ENCODE data around the gene C12orf50. TPM values are rescaled to one million over a fixed set of nuclear protein-coding genes. Genes with fewer than 3 reads are reported as not detected.

C12orf50 gene
- total and polyA plus RNA-seq, 10 of the 15 experiments (the other 5 are each of a cell fraction or from before 2014, with no cell fraction given): 0.03 to 0.06 TPM; not detected in 8

DNA sequence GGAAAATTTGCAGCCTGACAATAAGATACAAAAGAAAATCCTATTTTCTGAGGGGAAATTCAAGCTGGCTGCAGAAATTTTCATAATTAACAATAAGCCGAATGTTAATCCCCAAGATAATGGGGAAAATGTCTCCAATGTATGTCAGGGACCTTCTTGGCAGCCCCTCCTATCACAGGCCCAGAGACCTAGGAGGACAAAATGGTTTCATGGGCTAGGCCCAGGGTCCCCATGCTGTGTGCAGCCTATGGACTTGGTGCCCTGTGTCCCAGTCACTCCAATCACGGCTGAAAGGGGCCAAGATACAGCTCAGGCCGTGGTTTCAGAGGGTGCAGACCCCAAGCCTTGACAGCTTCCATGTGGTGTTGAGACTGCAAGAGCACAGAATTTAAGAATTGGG lies 11.2 kb downstream of the C12orf50 start:
- in situ Hi-C loops (cut with MboI) (no loop called here), intact Hi-C loops (cut with micrococcal nuclease; ENCODE audit: unreplicated experiment) (no loop called here)
- Histone ChIP-seq H4K20me1 (ENCODE audit: control insufficient read depth, insufficient read depth) (no peaks in the 10 kb centered on the region), H3K9ac (ENCODE audit: control insufficient read depth, insufficient read depth, low read length) (no peak overlapping the region), H3K9me3 (replicated peaks; ENCODE audit: control insufficient read depth, insufficient read depth, low read length) (no peaks in the 10 kb centered on the region; the same call in 2 of the 3 replicates), H3K4me1 (ENCODE audit: control insufficient read depth, insufficient read depth, low read length) (no peaks in the 10 kb centered on the region), H2AFZ (ENCODE audit: control insufficient read depth, low read depth, low read length) (no peak overlapping the region), H3K27ac (ENCODE audit: control insufficient read depth, insufficient read depth) (no peak overlapping the region), H3K4me2 (ENCODE audit: control insufficient read depth, insufficient read depth) (no peak overlapping the region), H3K4me3 (no peak overlapping the region), H3K27me3 (replicated peaks in 1 of 2; ENCODE audit: control insufficient read depth in 2 of 2, insufficient read depth in 2 of 2, low read length in 1 of 2) (no peaks in the 10 kb centered on the region), H3K36me3 (ENCODE audit: control insufficient read depth in 2 of 2, insufficient read depth in 2 of 2, low read length in 1 of 2) (no peaks in the 10 kb centered on the region), H3K79me2 (ENCODE audit: control insufficient read depth, insufficient read depth, low read length) (no peaks in the 10 kb centered on the region)
- DNase-seq (ENCODE audit: low read depth, low spot score) (no peak), ATAC-seq (no peak), FAIRE-seq (no peak)
- ChIA-PET RAD21 (ENCODE audit: unreplicated experiment) (no interaction called here), CTCF (no interaction called here), SMC1A (ENCODE audit: uncharacterized antibody, unreplicated experiment) (no interaction called here), POLR2A (no interaction called here)
- 8% methylated on average over 3 of the region's 3 CpGs for WGBS (ENCODE audit: insufficient coverage, insufficient replicate concordance, low lambda C conversion rate, missing lambda C conversion rate)
- no TSS peak for BruUV-seq (replicated peaks)
- TF ChIP-seq NFYB (IDR thresholded peaks at IDR 0.05; ENCODE audit: insufficient read depth, low read depth, low read length) (no peak), POLR2AphosphoS5 (IDR thresholded peaks at IDR 0.05; ENCODE audit: low read length) (no peak), SMARCA5 (IDR thresholded peaks at IDR 0.05) (no peak), CREM (IDR thresholded peaks at IDR 0.05; ENCODE audit: low read depth) (no peak), HDAC6 (IDR thresholded peaks at IDR 0.05; ENCODE audit: unreplicated experiment) (no peak)
- TF ChIP-seq, protein P1, sequence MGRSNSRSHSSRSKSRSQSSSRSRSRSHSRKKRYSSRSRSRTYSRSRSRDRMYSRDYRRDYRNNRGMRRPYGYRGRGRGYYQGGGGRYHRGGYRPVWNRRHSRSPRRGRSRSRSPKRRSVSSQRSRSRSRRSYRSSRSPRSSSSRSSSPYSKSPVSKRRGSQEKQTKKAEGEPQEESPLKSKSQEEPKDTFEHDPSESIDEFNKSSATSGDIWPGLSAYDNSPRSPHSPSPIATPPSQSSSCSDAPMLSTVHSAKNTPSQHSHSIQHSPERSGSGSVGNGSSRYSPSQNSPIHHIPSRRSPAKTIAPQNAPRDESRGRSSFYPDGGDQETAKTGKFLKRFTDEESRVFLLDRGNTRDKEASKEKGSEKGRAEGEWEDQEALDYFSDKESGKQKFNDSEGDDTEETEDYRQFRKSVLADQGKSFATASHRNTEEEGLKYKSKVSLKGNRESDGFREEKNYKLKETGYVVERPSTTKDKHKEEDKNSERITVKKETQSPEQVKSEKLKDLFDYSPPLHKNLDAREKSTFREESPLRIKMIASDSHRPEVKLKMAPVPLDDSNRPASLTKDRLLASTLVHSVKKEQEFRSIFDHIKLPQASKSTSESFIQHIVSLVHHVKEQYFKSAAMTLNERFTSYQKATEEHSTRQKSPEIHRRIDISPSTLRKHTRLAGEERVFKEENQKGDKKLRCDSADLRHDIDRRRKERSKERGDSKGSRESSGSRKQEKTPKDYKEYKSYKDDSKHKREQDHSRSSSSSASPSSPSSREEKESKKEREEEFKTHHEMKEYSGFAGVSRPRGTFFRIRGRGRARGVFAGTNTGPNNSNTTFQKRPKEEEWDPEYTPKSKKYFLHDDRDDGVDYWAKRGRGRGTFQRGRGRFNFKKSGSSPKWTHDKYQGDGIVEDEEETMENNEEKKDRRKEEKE (IDR thresholded peaks at IDR 0.05): no peak
